ENCODE results near the gene KIRREL3.

KIRREL3 gene

DNA sequence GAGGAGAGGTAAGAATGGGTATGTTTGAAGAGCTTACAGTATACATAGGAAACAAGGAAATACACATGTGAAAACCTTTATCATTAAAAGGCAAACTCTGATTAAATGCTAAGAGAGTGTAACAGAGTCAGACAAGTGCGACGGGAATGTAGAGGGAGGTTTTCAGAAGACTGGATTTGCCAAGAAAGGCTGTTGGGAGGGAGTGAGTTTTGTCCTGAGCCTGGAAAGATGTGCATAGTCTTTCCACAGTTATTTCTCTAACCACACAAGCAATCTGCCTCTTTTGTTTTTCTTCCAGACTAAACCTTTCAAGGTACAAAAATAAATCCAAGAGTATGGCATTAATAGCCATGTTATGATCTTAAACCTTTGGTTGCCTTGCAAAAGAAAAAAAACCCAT is 170.9 kb downstream of the KIRREL3 start:
- DNase-seq (ENCODE audit: low read depth) = no peak

DNA sequence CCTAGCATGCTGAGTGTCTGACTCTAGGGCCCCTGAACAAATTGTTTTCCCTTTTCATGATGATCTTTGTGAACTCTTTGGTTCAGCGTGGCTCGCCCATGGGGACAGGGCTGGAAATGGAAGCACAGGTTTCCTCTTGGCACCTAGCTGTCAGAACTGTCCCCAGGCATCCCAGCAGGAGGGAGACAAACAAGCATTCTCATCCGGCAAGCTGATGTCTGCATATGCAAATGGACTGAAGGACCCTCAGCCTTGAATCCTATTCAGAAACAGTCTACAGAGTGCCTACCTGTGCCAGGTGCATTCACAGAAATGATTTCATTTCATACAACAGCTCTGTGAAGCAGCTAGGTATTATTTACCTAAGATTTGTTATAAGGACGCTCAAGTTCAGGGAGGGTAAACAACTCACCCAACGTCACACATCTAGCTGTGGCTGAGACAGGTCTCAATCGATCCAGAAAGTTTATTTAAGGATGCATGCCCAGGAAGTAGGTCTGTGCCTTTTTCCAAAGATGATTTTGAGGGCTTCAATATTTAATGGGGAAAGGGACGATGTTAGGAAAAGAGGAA is 176.4 kb downstream of the KIRREL3 start:
- no peak for DNase-seq (ENCODE audit: low read depth)

DNA sequence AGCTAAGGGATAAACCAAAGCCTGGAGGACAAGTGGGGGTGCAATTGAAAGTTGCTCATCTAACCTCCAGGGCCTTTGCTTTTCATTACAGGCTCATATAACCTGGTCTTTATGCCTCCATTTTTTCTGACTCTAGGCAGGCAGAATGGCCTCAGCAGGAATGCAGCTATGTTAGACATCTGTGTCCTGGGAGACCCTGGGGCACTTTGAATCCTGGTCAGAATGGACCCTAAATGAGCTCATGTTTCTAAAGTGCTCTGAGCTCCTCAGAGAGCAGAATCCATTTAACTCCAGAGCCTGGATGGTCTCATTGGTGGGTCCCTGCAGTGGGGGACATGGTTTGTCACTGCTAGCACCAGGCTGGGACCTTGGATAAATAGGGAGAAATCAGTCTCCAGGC is 177.3 kb downstream of the KIRREL3 start:
- DNase-seq (ENCODE audit: low read depth) = no peak

DNA sequence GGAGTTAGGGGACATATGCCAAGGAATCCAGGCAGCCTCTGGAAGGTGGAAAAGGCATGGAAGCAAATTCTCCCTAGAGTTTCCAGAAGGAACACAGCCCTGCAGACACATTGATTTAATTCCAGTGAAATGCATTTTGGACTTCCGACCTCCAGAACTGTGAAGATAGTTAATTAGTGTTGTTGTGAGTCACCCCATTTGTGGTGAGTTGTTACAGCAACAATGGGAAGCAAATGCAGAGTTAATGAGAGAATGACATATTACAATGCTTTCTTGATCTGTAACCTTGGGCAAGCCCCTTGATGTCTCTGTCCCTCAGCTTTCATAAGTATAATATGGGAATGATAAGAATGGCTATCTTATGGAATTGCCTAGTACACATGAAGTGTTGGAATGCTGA is 178.7 kb downstream of the KIRREL3 start:
- no peak for DNase-seq (ENCODE audit: low read depth)

GRCh38 chr11:126819194-126819593 is 181.4 kb downstream of the KIRREL3 start:
- no peak for DNase-seq (ENCODE audit: low read depth)

GRCh38 chr11:126817523-126818450 is 182.8 kb downstream of the KIRREL3 start:
- DNase-seq (ENCODE audit: low read depth) = no peak

DNA sequence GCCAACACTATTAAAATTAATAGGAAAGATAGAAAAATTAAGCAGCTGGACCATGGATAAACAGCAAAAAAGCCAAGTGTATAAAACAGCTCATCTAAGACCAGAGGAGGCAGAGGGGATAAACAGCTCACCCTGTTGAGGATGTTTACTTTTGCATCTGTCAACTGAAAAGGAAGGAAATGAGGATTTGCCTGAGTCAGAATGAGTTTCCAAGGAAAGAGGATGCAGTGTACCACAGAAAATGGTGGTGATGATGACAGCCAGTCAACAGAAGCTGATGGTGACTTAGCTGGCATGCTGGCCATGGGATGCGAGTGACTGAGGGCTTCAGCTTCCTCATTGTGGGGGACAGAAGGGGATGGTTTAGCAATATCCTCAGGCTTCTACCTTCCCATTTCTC is 183.5 kb downstream of the KIRREL3 start:
- DNase-seq (ENCODE audit: low read depth) = no peak

- DNase-seq (ENCODE audit: low read depth) = no peak
Observed at GRCh38 chr11:126816645-126817044, 183.9 kb downstream of the KIRREL3 start.

- no peak for DNase-seq (ENCODE audit: low read depth)
Observed at GRCh38 chr11:126815111-126815510, 185.5 kb downstream of the KIRREL3 start.

GRCh38 chr11:126810776-126811175 is 189.8 kb downstream of the KIRREL3 start:
- no peak for DNase-seq (ENCODE audit: low read depth)

DNA sequence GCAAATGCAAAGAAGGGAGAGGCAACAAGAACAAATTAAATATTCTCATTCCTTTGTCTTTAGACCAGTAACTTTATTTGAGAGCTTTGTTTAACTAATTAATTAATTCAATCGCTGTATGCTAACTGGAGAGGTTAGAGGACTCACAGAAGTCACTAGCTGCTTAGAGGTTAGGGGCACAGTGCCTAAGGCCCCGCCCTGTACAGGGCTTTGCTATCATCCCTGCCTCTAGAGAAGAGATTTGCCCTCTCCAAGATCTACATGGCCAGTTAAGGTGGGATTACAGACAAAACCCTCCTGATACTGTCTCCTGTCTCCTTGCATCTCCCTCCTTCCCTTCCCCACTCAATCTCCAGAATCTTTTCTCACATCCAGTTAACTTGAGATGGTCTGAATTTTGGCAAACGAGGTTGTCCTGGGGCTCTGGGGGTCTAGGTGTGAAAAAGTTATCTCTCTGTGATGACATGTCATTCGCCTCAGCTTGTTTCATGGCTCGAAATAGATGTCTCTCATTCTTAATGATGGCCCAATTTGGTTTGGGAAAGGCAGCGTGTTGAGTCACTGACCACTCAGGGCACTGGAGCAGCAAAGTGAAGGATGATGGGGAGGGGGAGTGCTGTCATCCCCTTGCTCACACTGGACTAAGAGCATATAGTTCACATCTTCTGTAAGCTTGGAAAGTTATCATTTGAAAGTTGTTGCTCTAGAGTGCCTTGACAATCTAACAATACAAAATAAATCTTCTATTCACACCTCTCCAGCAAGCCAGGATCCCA is 190.9 kb downstream of the KIRREL3 start:
- DNase-seq (ENCODE audit: low read depth) = no peak

GRCh38 chr11:126808836-126809235 is 191.7 kb downstream of the KIRREL3 start:
- DNase-seq (ENCODE audit: low read depth) = no peak

GRCh38 chr11:126808296-126808695 is 192.3 kb downstream of the KIRREL3 start:
- DNase-seq (ENCODE audit: low read depth) = no peak

- DNase-seq (ENCODE audit: low read depth) = no peak
Observed at GRCh38 chr11:126805870-126806269, 194.7 kb downstream of the KIRREL3 start.

DNA sequence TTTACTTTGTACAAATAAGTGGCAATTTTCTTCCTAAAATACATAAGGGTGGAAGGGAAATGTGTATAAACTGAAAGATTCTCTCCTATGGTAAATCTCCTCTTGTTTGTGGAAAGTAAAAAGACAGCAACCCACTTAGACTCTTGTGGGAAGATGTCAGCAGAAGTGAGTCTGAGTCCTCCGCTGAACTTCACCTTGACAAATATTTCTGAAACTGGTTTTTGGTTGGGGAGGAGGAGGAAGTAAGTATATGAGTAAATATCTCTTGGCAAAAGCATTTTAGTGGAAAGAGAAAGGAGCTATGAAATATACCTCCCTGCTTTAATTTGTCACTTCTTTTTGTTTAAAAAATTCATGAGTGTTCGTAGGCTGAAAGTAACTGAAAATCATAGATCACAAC is 196.2 kb downstream of the KIRREL3 start:
- DNase-seq (ENCODE audit: low read depth) = no peak

GRCh38 chr11:126800009-126800408 is 200.6 kb downstream of the KIRREL3 start:
- peak; percentile 2 for DNase-seq (ENCODE audit: low read depth)

DNA sequence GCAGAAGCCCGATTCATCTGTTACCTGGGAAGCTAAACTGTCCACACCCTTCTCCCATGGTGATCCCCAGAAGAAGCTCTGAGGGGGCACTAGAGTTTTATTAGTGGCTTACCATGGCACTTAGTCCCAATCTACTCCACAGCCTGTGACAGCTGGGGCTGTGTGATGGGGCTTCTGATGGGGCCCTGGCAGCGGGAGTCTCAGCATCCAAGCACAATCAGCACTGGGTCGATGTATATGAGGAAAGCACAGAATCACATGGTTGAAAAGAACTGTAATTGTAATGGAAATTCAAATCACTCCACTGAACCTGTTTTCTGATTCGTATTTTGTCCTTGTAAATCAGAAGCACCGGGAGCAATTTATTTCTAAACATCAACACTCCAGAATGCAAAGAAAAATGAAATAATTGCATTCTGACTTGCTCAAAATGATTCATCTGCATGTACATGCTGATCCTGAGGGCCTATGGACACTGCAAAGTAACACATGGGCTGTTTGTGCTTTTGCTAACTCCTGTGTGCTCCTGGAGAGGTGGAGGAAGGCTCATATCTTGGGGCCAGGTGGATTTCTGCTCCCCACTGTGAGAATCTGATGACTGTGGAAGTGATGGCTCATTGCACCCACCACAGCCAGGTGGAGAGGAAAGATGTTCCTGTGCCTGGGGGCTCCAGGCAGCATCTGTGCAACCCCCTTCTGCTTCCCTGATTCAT is 203.0 kb downstream of the KIRREL3 start:
- no peak for DNase-seq (ENCODE audit: low read depth)

GRCh38 chr11:126793596-126793995 is 207.0 kb downstream of the KIRREL3 start:
- DNase-seq (ENCODE audit: low read depth) = no peak

DNA sequence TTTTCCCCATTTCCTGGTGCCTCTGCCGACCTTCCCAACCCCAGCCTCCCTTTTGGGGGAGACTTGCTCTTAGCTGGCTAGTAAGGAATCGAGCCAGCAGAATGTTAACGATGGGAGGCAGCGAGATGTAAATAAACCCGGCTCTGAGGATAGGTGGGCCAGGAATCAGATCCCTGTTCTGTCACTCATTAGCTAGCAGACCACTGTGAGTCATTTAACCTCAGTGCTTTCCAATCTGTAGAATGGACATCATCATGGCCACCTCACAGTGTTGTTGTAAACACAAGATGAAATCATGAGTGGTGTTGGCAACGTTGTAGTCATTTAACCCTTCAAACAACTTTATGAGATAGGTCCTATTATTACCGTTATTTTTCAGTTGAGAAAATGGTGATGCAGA is 208.6 kb downstream of the KIRREL3 start:
- no peak for DNase-seq (ENCODE audit: low read depth)

DNA sequence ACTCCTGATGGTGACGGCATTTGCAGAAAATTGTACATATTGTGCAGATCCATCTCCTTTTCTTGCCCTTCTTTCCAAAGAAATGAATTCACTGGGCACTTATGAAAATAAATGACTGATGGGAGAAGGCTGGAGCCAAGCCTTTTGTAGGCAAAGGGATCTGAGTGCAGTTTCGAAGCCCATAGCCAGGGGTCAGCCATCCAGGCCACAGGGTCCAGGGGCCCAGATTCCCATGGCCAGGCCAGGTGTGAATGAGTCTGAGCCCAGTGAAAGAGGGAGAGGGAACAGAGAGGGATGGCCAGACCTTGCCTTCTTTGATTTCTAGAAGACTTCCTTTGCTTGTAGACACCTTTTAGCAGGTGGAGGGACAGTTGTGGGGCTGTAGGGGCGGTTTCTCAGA is 209.1 kb downstream of the KIRREL3 start:
- DNase-seq (ENCODE audit: low read depth) = no peak

DNA sequence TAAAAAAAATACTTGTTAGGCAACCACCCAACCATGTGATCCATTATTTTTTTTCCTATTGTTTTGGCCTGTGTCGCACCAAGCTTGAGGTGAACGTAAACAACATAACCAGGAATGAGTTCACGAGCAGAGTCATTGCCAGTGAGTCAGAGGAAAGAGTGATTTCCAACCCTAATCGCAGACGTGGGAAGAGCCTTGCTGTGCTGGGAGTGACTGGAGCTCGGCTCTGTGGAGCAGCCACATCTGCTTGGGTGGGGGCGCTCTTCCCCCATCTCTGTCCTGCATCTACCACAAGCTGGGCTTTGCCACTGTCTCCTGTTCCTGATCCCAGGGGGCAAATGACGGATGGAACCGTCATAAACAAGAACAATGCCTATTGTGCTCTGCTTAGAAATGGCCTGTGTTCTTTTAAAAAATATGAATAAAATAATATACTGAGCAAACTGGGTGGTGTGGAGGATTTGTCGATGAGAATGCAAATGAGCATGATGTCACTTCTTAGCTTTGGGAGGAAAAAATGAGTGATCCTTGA is 210.0 kb downstream of the KIRREL3 start:
- DNase-seq (ENCODE audit: low read depth) = peak; percentile 61

GRCh38 chr11:126782810-126783209 is 217.8 kb downstream of the KIRREL3 start:
- DNase-seq (ENCODE audit: low read depth) = no peak

Measured in amniotic epithelial cell (primary cell).